ENCODE results near the gene RRP36.
"Not testable (repeated sequence)": the region's sequence is repeated elsewhere in the genome, so short reads cannot be mapped to it uniquely, and the experiment has no call there.

RRP36 gene

GRCh38 chr6:43021270-43022047 is at the start of gene RRP36:
Gene RRP36, plus strand, starts transcription at chr6:43021623. Its CDS starts 32 bp downstream, at chr6:43021655.
- DNase-seq, result peak; percentile 90

- DNase-seq, result no peak
Observed at GRCh38 chr6:42971746-42972327, 49.6 kb upstream of the RRP36 start.

DNA sequence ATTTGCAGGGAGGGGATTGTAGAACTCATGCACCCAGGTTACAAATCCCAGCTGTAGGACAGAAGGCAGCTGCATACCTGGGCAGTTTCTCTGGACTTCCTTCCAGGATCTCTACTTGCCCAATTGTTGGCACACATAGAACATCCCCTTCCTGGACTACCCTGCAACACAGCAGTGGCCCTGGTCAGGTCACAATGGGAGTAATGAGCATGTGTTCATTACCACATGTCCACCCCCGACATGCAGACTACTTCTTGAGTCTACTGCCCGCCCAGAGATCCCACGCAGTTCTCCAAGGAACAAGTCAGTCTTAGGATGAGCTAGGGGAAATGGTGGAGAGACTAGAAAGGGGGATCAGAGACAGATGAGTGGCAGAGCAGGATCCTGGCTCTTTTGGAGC is 47.5 kb upstream of the RRP36 start:
- DNase-seq, result no peak

DNA sequence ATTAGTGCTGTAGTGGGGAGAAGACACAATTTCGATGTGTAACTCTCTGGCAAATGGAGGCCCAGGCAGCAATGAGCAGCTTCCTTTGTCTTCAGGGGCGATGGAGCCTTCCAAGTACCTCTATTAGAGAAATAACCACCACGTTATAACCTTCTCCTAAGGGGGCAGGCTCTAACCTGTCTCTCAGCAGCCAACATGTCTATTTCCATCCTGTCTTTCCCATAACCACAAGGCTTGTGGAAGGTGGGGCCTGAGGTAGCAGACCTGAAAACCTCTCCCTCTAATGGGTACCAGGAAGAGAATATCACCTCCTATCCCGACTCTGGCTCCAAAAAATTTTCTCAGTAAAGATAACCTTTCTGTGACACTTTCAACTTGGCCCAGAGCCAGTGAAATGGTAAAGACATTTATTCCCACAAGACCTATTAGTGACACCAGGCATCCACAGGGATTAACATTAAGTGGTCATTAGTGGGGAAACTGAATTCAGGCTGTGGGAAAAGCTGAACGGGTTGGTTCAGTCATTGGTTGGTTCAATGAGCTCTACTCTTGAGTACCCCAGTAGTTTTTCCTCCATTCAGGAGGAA is 46.4 kb upstream of the RRP36 start:
- no peak for DNase-seq

DNA sequence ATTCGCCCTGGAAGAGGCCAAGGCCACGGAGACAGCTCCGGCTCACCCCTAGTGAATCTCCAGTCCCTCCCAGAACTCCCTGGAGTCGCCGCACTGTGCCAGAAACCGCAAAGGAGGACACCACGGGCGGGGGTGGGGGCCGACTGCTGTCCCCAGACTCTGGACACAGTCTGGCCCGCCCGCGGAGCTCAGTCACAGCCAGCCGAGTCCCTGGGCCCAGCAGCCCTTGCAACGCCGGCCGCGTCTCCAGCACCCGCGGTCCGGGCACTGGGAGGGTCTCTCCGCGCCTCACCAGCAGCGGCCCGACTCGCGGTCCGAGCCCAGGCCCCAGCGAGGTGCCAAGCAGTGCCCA is 43.0 kb upstream of the RRP36 start:
- peak; percentile 34 for DNase-seq

DNA sequence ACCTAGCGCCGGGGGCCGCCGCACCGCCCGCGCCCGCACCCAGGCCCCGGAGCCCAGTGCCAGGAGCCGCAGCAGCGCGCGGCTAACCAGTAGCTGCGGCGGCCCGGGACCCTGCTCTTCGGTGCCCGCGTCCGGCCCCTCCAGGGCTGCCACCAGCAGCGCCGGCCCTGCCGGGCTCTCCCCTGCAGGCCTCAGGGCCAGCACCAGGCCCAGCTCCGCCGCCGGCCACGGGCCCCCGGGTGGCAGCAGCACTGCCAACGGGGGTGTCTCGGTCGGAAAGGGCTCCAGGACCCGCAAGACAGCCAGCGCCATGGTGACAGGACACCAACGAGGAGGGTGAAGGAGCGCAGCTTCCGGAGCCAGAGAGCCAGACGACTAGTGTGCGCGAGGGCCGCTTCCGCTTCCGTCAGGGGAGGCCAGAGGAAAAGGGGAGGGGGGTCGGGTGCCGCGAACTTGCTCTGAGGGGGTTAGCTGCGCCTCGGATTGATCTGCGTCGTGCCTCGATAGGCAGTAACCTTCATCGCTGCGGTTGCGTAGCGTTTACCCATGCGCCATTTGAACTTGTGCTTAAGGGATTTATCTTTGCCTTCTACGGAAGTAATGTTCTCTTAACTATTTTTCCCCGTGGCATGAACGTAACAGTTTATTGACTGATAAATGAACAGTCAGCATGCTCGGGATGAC is 42.4 kb upstream of the RRP36 start, which contains the start of gene PEX6:
Gene PEX6, minus strand, starts transcription at position 343 of the 684 bp plus-strand sequence. Its CDS starts 31 bp downstream, at position 312.
- peak; percentile 88 for DNase-seq

DNA sequence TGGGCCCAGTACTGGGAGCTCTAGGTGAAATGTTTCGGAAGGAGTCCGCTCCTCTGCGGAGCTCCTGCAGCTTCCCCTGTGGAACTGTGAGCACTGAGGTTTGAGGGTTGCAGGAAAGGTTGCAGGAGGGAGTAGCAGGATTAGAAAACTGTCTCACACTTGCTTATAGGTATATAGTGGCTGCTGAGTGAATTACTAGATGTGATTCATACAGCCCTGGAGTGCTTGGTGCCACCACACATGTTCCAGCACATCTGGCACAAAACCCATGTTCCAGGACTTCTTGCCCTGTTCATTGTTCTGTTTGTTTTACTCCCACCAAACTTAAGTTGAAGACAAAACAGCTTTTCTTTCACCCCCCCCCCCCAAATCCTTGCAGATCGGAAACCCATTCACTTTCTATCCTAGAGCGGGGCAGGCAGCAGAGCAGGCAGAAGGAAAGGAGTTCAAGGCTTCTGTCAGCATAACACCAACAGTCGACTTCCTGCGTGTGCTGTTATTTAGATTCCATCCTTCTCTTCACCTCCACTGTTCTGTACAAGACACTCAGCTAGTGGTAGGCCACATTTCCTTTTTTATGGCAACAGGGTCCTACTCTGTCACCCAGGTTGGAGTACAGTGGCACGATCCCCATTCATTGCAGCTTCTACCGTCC is 41.8 kb upstream of the RRP36 start:
- peak; percentile 33 for DNase-seq

DNA sequence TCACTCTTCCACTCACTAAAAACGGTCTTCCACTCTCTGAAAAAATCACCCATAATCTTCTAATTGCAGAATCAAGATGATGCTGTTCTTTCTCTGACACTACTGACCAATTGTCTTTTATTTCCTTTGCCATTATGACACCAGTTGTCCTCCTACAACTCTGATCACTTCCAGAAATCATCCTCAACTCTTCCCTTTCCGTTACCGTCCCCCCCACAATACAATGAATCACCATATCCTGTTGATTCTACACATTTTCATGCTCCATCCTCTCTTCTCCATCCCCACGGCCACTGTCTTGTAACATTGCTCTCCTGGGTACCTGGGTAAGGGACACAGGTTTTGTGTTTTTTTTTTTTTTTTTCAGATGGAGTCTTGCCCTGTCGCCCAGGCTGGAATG is 39.6 kb upstream of the RRP36 start:
- no peak for DNase-seq

DNA sequence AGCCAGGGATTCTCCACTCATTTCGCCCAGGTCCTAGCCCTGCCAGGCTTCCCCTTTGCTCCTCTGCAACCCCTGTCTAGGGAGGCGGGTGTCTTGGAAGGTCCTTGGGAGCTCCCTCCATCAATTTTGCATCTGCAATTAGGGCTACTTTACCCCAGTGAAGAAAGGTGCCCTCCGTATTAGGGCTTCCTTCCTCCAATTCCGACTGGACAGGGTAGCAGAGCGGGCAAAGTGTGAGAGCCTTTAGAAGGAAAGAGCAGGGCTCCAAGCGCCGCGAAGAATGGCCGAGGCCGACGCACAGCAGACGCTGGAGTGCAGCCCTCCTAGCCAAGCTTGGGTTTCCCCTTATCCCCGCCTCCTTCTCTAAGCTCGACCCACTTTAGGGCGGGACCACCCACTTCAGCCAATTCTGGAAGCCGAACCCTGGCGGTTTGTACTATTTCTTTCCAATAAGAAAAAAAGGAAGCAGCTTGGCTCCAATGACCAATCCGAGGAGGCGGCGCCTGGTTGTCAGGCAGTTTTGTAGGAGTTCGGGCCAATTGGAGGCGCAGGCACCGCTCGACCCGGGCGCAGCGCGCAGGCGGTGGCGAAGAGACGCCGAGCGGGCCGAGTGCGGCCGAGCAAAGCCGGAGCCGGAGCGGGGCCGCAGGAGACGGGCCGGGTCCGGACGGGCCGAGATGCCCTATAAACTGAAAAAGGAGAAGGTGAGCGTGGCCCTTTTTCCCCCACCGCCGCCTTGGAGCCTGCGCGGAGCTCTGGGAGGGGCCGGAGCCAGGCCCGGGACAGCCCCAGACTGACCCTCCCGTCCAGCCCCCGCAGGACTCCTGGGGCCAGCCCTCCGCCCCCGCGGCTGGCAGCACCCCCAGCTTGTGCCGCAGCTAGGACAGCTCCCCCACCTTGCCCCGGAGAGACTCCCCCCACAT is 37.2 kb upstream of the RRP36 start, which contains the start of gene PPP2R5D:
Gene PPP2R5D, plus strand, starts transcription at position 570 of the 923 bp plus-strand sequence. Its CDS starts 108 bp downstream, at position 678.
- peak; percentile 97 for DNase-seq

- DNase-seq, result no peak
Observed at GRCh38 chr6:42984924-42985475, 36.4 kb upstream of the RRP36 start.

DNA sequence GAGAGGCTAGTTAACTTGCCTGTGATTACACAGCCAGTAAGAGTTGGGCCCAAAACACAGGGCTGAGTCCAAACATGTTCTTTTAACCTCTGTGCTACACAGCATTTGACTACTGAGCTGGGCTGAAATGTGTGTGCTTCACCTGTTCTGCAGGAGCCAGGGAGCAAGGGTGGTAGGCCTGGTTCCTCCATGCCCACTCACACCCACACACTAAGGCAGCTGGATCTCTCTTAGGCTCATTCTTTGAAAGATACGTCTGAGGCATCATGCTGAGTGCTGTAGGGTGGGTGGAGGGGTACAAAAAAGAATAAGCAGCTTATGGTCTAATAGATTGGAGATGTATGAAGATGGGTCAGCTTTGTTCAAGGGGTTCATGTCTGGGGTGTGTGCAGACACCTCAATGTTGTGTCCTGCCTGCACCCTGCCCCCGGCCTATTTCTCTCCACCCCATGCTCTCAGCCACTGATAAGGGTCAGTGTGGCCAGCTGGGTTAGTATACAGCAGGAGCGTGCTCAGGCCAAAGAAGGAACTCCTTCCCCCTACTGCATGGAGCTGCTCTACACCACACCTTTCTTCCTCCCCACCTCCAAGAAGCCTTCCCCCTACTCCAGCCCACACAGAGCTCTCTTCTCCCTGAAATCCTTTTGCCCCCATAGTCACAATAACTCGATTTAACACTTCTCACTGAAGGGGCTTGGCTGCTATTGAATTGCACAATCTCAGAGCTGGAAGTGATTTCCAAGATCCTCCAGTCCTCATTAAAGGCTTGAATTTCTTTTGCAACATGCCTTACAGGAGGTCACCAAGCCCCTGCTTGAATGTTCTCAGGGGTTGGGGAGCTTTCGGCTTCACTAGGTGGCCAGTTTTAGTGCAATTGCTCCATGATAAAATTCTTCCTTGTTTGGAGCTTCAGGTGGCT is 33.6 kb upstream of the RRP36 start:
- no peak for DNase-seq

- no peak for DNase-seq
Observed at GRCh38 chr6:42988486-42989020, 32.9 kb upstream of the RRP36 start.

GRCh38 chr6:42989923-42990322 is 31.5 kb upstream of the RRP36 start:
- DNase-seq, result no peak

DNA sequence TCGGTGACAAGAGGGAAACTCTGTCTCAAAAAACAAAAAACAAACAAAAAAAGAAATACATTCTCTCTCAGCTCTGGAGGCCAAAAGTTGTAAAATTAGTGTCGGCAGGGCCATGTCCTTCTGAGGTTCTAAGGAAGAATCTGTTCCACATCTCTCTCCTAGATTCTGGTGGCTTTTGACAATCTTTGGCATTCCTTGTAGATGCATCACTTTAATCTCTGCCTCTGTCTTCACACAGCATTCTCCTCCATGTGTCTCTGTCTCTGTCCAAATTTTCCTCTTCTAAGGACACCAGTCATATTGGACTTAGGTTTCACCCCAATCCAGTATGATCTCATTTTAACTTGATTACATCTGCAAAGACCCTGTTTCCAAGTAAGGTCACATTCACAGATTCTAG is 28.0 kb upstream of the RRP36 start:
- DNase-seq, result no peak

GRCh38 chr6:42996513-42996912 is 24.9 kb upstream of the RRP36 start:
- no peak for DNase-seq

GRCh38 chr6:42998205-42998604 is 23.2 kb upstream of the RRP36 start:
- DNase-seq, result not testable (repeated sequence)

GRCh38 chr6:43001843-43002242 is 19.6 kb upstream of the RRP36 start:
- no peak for DNase-seq

GRCh38 chr6:43005844-43006243 is 15.6 kb upstream of the RRP36 start:
- no peak for DNase-seq

- DNase-seq, result no peak
Observed at GRCh38 chr6:43006251-43006650, 15.2 kb upstream of the RRP36 start.

DNA sequence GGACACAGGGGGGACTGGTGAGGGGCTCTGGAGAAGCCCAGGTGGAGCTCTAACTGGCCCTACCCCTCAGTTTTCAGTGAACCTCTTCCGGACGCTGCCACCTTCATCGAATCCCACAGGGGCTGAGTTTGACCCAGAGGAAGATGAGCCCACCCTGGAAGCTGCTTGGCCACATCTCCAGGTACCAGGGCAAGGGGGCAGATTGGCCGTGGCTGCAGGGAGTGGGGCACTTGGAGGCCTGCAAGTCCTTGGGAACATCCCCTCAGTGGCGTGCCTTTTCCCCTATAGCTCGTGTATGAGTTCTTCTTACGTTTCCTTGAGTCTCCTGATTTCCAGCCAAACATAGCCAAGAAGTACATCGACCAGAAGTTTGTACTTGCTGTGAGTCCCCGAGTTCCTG is 14.3 kb upstream of the RRP36 start:
- no peak for DNase-seq

All from 8988T (cell line).